ENCODE measurements around the gene DCLK2. TPM values are rescaled to one million over a fixed set of nuclear protein-coding genes. Genes with fewer than 3 reads are reported as not detected.

DCLK2 gene
- total and polyA plus RNA-seq, 2 donors (not counting 1 experiment from before 2014, with no cell fraction given) = 0.91 to 3.3 TPM

DNA sequence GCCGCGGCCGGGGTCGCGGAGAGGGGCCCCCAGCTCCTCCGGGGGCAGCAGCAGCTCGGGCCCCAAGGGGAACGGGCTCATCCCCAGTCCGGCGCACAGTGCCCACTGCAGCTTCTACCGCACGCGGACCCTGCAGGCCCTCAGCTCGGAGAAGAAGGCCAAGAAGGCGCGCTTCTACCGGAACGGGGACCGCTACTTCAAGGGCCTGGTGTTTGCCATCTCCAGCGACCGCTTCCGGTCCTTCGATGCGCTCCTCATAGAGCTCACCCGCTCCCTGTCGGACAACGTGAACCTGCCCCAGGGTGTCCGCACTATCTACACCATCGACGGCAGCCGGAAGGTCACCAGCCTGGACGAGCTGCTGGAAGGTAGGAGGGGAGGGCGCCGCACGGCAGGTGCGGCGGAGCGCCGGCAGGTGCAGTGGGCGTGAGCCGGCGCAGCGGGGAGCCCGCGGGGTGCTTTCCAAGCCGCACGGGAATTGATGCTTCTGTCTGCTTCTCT, 886 bp downstream of the DCLK2 start:
- Histone ChIP-seq H3K9ac (ENCODE audit: low read length) (peak overlapping the region; percentile 70), H3K9me3 (ENCODE audit: control extremely low read depth in 1 of 3, control insufficient read depth in 2 of 3, insufficient read depth in 1 of 3, low read length in 2 of 3) (peaks cover 0 to 4% (median 1%) of the 10 kb centered on the region in 3 donors), H3K79me2 (ENCODE audit: control insufficient read depth, insufficient read depth, low read length) (no peaks in the 10 kb centered on the region), H4K20me1 (ENCODE audit: control insufficient read depth, insufficient read depth, low read length, poor library complexity, severe bottlenecking) (peaks cover 6% of the 10 kb centered on the region), H3K27me3 (replicated peaks in 1 of 4; ENCODE audit: control extremely low read depth in 1 of 4, control insufficient read depth in 3 of 4, insufficient read depth in 4 of 4, low read length in 3 of 4) (peaks cover 0 to 30% (median 15%) of the 10 kb centered on the region in 4 experiments), H3K4me2 (replicated peaks; ENCODE audit: low read depth, low read length, poor library complexity, severe bottlenecking) (peak overlapping the region; percentile 97), H3K4me1 (ENCODE audit: control insufficient read depth in 2 of 2, insufficient read depth in 2 of 2, low read length in 2 of 2) (peaks cover 18 to 21% of the 10 kb centered on the region in 2 donors), H3K4me3 (ENCODE audit: control extremely low read depth in 1 of 5, extremely low read depth in 1 of 5, insufficient read depth in 1 of 5, low read depth in 2 of 5, low read length in 4 of 5) (peak overlapping the region; percentile 47 to 72 (median 60)), H3K27ac (ENCODE audit: low read length in 2 of 2) (no peak overlapping the region), H3K36me3 (replicated peaks in 1 of 2; ENCODE audit: control extremely low read depth in 1 of 2, control insufficient read depth in 1 of 2, extremely low read depth in 1 of 2, insufficient read depth in 2 of 2, low read length in 1 of 2) (no peaks in the 10 kb centered on the region), H2AFZ (ENCODE audit: insufficient read depth, low read depth, low read length, poor library complexity, severe bottlenecking) (peak overlapping the region; percentile 86)
- Mint-ChIP-seq H3K4me3 (peak overlapping the region; percentile 88), H3K9me3 (ENCODE audit: insufficient read depth) (peaks cover 3% of the 10 kb centered on the region), H3K27ac (peak overlapping the region; percentile 57), H3K4me1 (peaks cover 15% of the 10 kb centered on the region), H3K27me3 (peaks cover 42% of the 10 kb centered on the region)
- intact Hi-C loops (cut with micrococcal nuclease) = loop anchor here (5.0 kb wide), 1 partner anchor 42 kb away; no protein-coding TSS in a partner anchor
- under 1% methylated on average over 47 of the region's 47 CpGs for WGBS (ENCODE audit: insufficient coverage)
- peak; percentile 79 for DNase-seq
- CTCF ChIA-PET = interaction anchor here (1.0 to 2.6 kb wide), 6 partner anchors 66 to 164 kb away, joined by 3 to 10 read pairs (median 3); no protein-coding TSS in a partner anchor
- ATAC-seq (ENCODE audit: low read depth) = peak; percentile 63
- POLR2A ChIA-PET = interaction anchor here (0.6 kb wide), 1 partner anchor 17 kb away, joined by 4 read pairs; no protein-coding TSS in a partner anchor
- no peak for TF ChIP-seq EZH2 (IDR thresholded peaks at IDR 0.05; ENCODE audit: borderline replicate concordance, insufficient read depth, low read depth, low read length, poor library complexity, severe bottlenecking)
- TF ChIP-seq, protein P1, sequence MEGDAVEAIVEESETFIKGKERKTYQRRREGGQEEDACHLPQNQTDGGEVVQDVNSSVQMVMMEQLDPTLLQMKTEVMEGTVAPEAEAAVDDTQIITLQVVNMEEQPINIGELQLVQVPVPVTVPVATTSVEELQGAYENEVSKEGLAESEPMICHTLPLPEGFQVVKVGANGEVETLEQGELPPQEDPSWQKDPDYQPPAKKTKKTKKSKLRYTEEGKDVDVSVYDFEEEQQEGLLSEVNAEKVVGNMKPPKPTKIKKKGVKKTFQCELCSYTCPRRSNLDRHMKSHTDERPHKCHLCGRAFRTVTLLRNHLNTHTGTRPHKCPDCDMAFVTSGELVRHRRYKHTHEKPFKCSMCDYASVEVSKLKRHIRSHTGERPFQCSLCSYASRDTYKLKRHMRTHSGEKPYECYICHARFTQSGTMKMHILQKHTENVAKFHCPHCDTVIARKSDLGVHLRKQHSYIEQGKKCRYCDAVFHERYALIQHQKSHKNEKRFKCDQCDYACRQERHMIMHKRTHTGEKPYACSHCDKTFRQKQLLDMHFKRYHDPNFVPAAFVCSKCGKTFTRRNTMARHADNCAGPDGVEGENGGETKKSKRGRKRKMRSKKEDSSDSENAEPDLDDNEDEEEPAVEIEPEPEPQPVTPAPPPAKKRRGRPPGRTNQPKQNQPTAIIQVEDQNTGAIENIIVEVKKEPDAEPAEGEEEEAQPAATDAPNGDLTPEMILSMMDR (IDR thresholded peaks at IDR 0.05) = peak; percentile 28

DNA sequence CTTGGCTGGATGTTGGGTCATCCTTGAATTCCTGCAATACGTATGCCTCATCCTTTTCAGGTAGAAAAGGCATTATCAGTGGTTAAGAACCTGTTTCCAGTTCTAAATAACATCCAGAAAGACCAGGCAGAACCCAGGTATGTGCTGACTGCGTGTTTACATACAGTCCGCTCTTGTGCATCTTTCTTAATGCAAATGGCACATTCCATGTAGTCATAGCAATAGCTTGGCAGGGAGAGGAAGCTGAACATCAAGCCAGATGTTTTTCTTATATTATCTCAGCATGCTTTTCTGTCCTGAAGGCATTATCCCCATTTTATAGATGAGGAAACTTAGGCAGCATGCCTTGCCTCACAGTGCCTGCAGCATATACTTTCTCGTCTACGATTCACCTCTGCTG, 2.1 kb downstream of the DCLK2 start:
- ChIA-PET CTCF (interaction anchor here (1.0 kb wide), 1 partner anchor 71 kb away, joined by 4 read pairs; no protein-coding TSS in a partner anchor), POLR2A (no interaction called here)
- H3K27me3 Mint-ChIP-seq = peaks cover 35% of the 10 kb centered on the region
- intact Hi-C loops (cut with micrococcal nuclease) = no loop called here
- Histone ChIP-seq H3K4me2 (replicated peaks; ENCODE audit: low read depth, low read length, poor library complexity, severe bottlenecking) (no peak overlapping the region), H4K20me1 (ENCODE audit: control insufficient read depth, insufficient read depth, low read length, poor library complexity, severe bottlenecking) (peaks cover 6% of the 10 kb centered on the region), H3K4me1 (ENCODE audit: control insufficient read depth in 2 of 2, insufficient read depth in 2 of 2, low read length in 2 of 2) (peaks cover 18 to 21% of the 10 kb centered on the region in 2 donors), H3K79me2 (ENCODE audit: control insufficient read depth, insufficient read depth, low read length) (no peaks in the 10 kb centered on the region), H2AFZ (ENCODE audit: insufficient read depth, low read depth, low read length, poor library complexity, severe bottlenecking) (no peak overlapping the region), H3K9me3 (ENCODE audit: control extremely low read depth in 1 of 3, control insufficient read depth in 2 of 3, insufficient read depth in 1 of 3, low read length in 2 of 3) (peaks cover 0 to 4% (median 1%) of the 10 kb centered on the region in 3 donors), H3K27ac (ENCODE audit: low read length in 2 of 2) (no peak overlapping the region), H3K27me3 (replicated peaks in 1 of 4; ENCODE audit: control extremely low read depth in 1 of 4, control insufficient read depth in 3 of 4, insufficient read depth in 4 of 4, low read length in 3 of 4) (peaks cover 0 to 30% (median 15%) of the 10 kb centered on the region in 4 experiments), H3K36me3 (replicated peaks in 1 of 2; ENCODE audit: control extremely low read depth in 1 of 2, control insufficient read depth in 1 of 2, extremely low read depth in 1 of 2, insufficient read depth in 2 of 2, low read length in 1 of 2) (no peaks in the 10 kb centered on the region), H3K9ac (ENCODE audit: low read length) (no peak overlapping the region), H3K4me3 (ENCODE audit: control extremely low read depth in 1 of 5, extremely low read depth in 1 of 5, insufficient read depth in 1 of 5, low read depth in 2 of 5, low read length in 4 of 5) (no peak overlapping the region)
- H3K4me3 Mint-ChIP-seq = peak overlapping the region; percentile 0
- peaks cover 15% of the 10 kb centered on the region for H3K4me1 Mint-ChIP-seq
- TF ChIP-seq EZH2 (IDR thresholded peaks at IDR 0.05; ENCODE audit: borderline replicate concordance, insufficient read depth, low read depth, low read length, poor library complexity, severe bottlenecking) = no peak
- TF ChIP-seq, protein P1 (IDR thresholded peaks at IDR 0.05) = no peak
- 91% methylated on average over 5 of the region's 5 CpGs for WGBS (ENCODE audit: insufficient coverage)
- no peaks in the 10 kb centered on the region for H3K9me3 Mint-ChIP-seq (ENCODE audit: insufficient read depth)
- DNase-seq = no peak
- ATAC-seq (ENCODE audit: low read depth) = no peak
- no peak overlapping the region for H3K27ac Mint-ChIP-seq
